Thyroid gland (tissue), 4 donors: Measurements from ENCODE around the gene RASSF8. TPM values are rescaled to one million over a fixed set of nuclear protein-coding genes. Genes with fewer than 3 reads are reported as not detected.

Source experiments
- DNase-seq, 2 donors: peaks; one replicate each; pipeline ENCODE4 v3.0.0-alpha.2; 2019
- H3K27ac ChIP-seq, 3 donors: fragments of 200-600 bp; sonication (generic); 1 replicate in 2 of 3; 2 replicates in 1 of 3; pipeline ENCODE4 v1.5.1; 2016 to 2019; ENCODE audit warnings: mild to moderate bottlenecking in 1 of 3, moderate library complexity in 1 of 3
- H3K27me3 ChIP-seq: fragments of 200-600 bp; sonication (generic); one replicate; pipeline ENCODE4 v1.5.1; 2019
- H3K36me3 ChIP-seq, 2 donors: fragments of 200-600 bp; sonication (generic); one replicate each; pipeline ENCODE4 v1.5.1; 2016 to 2019
- H3K4me1 ChIP-seq, 2 donors: fragments of 200-600 bp; sonication (generic); one replicate each; pipeline ENCODE4 v1.5.1; 2017 to 2019
- H3K4me3 ChIP-seq, 3 donors: fragments of 200-600 bp; sonication (generic); replicated peaks in 1 of 3; 1 replicate in 2 of 3; 2 replicates in 1 of 3; pipeline ENCODE4 v1.5.1; 2016; ENCODE audit warnings: mild to moderate bottlenecking in 1 of 3
- H3K9me3 ChIP-seq: fragments of 200-600 bp; sonication (generic); one replicate; pipeline ENCODE4 v1.5.1; 2017
- POLR2A ChIP-seq, 2 donors: fragments of 450-650 bp; IDR thresholded peaks; one replicate each; pipeline ENCODE4 v1.6.1; 2017; ENCODE audit warnings: antibody characterized with exemption in 2 of 2, mild to moderate bottlenecking in 2 of 2, moderate library complexity in 1 of 2
- WGBS, 2 donors: methylation state at CpG; one replicate each; pipeline ENCODE4 v1.1.5; 2017; 5-methylcytosine and 5-hydroxymethylcytosine counted together
- intact Hi-C: fragments of 100-400 bp; cut with DNase I; formaldehyde crosslinking; loops from one replicate; pipeline ENCODE4 v1.15.1; 2023
- total RNA-seq, 4 donors: library from RNA; depleted of rRNA; stranded (reverse); fragments of >200 nt; gene quantifications; one replicate each; pipeline ENCODE4 v1.2.3, GENCODE V29; 2016
- TF ChIP-seq, protein P1 (sequence below), 6 experiments: fragments of 200-600 bp in 3 of 6; fragments of 450-650 bp in 3 of 6; sonication (generic) in 3 of 6; IDR thresholded peaks; one replicate each; pipeline ENCODE4 v1.5.1; 2016 to 2019; ENCODE audit warnings: antibody characterized with exemption in 6 of 6, mild to moderate bottlenecking in 2 of 6, inconsistent platforms in 1 of 6, moderate library complexity in 1 of 6

The RASSF8 gene
- total RNA-seq, 4 donors from 2014 or later = 20.1 to 69.1 (median 33.5) TPM

DNA sequence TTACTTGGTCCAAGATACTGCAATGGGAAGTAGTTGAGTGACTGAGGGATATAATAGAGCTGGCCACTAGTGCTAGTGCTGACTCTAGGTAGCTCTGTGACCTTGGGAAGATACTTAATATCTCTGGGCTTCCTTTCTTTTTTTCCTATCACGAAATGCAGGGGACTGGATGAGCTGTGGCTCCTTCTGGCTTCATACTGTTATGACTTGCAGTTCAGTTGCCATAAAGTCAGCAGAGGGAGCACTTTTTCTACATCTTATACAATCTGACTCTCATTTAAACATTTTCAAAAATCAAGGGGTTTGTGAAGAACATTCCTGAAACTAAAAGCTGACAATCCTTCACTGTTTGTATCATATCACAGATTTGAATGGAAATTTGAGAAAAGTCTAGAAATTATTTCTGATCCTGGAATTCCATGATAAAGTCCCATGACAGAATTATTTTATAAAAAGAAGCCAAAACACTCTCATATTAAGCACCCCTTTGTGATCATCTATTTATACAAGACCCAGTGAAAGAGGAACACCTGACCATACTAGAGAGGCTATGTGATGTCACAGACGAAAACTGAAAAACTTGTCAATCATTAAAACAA lies 161.0 kb downstream of the RASSF8 start:
- H3K27me3 ChIP-seq = no peaks in the 10 kb centered on the region
- 21 to 28% methylated on average over 2 of the region's 2 CpGs for WGBS, 2 donors
- H3K36me3 ChIP-seq = no peaks in the 10 kb centered on the region
- no peaks in the 10 kb centered on the region for H3K9me3 ChIP-seq
- no peak overlapping the region for H3K4me3 ChIP-seq
- peaks cover 24 to 51% of the 10 kb centered on the region in 2 donors for H3K4me1 ChIP-seq
- peak in 1 of 2 donors; percentile 15 for DNase-seq
- intact Hi-C loops = no loop called here
- peak in 1 of 2 donors; percentile 33 for TF ChIP-seq POLR2A (IDR thresholded peaks at IDR 0.05)
- TF ChIP-seq, protein P1, sequence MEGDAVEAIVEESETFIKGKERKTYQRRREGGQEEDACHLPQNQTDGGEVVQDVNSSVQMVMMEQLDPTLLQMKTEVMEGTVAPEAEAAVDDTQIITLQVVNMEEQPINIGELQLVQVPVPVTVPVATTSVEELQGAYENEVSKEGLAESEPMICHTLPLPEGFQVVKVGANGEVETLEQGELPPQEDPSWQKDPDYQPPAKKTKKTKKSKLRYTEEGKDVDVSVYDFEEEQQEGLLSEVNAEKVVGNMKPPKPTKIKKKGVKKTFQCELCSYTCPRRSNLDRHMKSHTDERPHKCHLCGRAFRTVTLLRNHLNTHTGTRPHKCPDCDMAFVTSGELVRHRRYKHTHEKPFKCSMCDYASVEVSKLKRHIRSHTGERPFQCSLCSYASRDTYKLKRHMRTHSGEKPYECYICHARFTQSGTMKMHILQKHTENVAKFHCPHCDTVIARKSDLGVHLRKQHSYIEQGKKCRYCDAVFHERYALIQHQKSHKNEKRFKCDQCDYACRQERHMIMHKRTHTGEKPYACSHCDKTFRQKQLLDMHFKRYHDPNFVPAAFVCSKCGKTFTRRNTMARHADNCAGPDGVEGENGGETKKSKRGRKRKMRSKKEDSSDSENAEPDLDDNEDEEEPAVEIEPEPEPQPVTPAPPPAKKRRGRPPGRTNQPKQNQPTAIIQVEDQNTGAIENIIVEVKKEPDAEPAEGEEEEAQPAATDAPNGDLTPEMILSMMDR (IDR thresholded peaks at IDR 0.05) = peak in 4 of 6 experiments; percentile 45 to 59 (median 52)
- peak overlapping the region; percentile 94 to 99 (median 94) for H3K27ac ChIP-seq

DNA sequence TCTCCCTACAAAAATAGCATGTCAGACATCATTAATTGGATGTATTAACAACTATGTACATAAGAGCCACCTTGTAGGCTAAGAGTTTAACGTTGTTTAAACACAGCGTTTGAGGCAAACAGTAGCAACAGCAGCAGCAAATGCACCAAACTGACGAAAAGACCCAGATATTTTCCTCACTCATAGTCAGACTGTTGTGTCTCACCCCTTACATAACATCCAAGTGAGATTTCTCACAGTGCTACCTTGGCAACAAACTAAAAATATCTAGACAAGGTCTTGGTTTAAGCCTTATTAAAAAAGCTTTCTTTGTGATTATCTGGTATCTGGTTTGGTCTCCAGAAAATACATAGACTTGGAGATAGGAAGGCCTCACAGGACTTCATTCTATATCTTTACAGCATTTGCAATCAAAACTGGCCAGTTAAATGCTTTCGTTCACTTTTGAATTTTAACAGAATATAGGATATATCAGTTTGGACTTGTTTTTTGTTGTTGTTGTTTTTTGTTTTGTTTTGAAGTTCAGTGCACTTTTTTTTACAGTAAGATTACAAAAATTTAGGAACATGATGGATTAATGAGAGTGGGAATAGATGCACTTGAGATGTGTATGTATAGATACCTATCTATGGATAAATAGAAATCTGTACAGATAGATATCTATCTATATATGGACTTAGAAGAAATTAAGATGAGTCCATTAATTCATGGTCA lies 162.2 kb downstream of the RASSF8 start:
- no peaks in the 10 kb centered on the region for H3K36me3 ChIP-seq
- no peaks in the 10 kb centered on the region for H3K27me3 ChIP-seq
- peak overlapping the region; percentile 94 to 99 (median 94) for H3K27ac ChIP-seq
- TF ChIP-seq, protein P1 (IDR thresholded peaks at IDR 0.05) = no peak
- peak in 1 of 2 donors; percentile 32 for TF ChIP-seq POLR2A (IDR thresholded peaks at IDR 0.05)
- 52 to 53% methylated on average over 4 of the region's 4 CpGs for WGBS, 2 donors
- intact Hi-C loops = no loop called here
- H3K9me3 ChIP-seq = no peaks in the 10 kb centered on the region
- DNase-seq = no peak
- H3K4me3 ChIP-seq = peak overlapping the region in 1 of 3 donors; percentile 59
- H3K4me1 ChIP-seq = peaks cover 24 to 46% of the 10 kb centered on the region in 2 donors

DNA sequence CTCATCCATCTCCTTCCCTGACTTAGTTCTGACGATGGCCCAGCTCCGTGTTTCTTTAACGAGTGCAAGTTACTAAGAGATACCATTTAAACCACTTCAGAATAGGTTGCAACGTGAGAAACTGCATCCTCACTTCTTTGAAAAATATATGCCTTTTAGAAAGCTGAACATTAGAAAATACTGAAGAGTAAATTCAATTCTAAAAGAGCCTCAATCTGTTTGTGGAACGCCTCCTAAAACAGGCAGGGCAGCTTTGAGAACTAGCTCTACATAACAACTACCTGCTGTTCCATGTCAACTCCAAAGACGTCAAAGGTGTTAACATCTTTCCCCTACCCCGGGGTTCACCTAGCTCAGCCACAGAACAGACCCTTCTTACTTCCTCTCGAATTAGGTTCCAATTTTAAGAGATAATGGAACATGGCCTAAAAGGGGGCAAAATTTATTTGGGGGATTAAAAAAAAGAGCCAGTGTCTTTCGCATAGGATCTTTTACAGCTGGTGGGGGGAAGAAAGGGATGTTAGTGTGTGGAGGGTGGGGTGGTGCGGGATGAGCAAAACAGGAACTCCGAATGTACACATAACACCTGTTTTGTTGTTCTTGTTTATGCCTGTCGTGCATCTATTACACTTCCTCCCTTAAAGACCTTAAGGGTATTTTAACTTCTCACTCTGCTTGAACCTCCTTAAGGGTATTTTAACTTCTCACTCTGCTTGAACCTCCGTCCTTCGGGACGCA lies 163.0 kb downstream of the RASSF8 start:
- no peaks in the 10 kb centered on the region for H3K27me3 ChIP-seq
- H3K9me3 ChIP-seq = no peaks in the 10 kb centered on the region
- TF ChIP-seq POLR2A (IDR thresholded peaks at IDR 0.05) = peak in 1 of 2 donors; percentile 32
- TF ChIP-seq, protein P1 (IDR thresholded peaks at IDR 0.05) = no peak
- intact Hi-C loops = no loop called here
- H3K4me3 ChIP-seq = peak overlapping the region in 2 of 3 donors; percentile 7 to 59
- peaks cover 24 to 43% of the 10 kb centered on the region in 2 donors for H3K4me1 ChIP-seq
- WGBS, 2 donors = 33 to 42% methylated on average over 15 of the region's 15 CpGs
- H3K36me3 ChIP-seq = no peaks in the 10 kb centered on the region
- DNase-seq = peak; percentile 28 to 35
- peak overlapping the region; percentile 94 to 99 (median 94) for H3K27ac ChIP-seq

DNA sequence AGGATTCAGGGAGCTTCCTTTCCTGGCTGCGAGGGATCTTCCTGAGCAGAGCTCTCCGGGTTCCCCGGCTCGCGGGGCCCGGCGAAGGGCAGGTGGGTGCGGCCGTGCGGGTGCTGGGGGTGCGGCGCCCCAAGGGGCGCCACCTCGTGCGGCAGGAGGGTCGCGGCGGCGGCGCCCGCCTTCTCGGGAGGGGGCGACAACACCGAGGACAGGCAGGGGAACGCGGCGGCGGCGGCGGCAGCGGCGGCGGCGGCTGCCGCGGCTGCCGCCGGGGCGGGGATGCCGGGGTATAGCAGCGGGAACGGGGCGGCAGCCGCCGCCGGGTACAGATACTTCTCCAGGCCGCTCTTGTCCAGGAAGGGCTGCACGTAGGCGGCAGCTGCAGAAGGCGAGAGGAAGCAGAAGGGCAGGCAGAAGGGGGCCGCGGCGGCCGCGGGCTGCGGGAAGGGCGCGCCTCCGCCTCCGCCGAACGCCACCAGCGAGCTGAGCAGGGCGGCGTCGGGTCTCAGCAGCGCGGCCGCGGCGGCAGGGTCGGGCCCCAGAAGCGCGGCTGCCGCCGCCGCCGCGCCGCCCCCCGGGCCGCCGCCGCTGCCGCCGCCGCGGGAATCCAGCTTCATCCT lies 163.7 kb downstream of the RASSF8 start:
- Histone ChIP-seq H3K36me3 (no peaks in the 10 kb centered on the region), H3K9me3 (no peaks in the 10 kb centered on the region), H3K4me1 (peaks cover 24 to 41% of the 10 kb centered on the region in 2 donors), H3K4me3 (peak overlapping the region in 2 of 3 donors; percentile 13 to 59), H3K27ac (peak overlapping the region; percentile 94 to 100 (median 99)), H3K27me3 (no peaks in the 10 kb centered on the region)
- TF ChIP-seq, protein P1 (IDR thresholded peaks at IDR 0.05) = no peak
- TF ChIP-seq POLR2A (IDR thresholded peaks at IDR 0.05) = no peak
- peak; percentile 17 to 19 for DNase-seq
- intact Hi-C loops = no loop called here
- WGBS, 2 donors = 1 to 2% methylated on average over 20 to 52 of the region's 88 CpGs
